ENCODE results near the gene SCRN1.

Gene SCRN1

GRCh38 chr7:30001998-30002397 lies 12.4 kb upstream of the SCRN1 start:
- no peak for DNase-seq
- H4K20me1 ChIP-seq (ENCODE audit: insufficient read depth, low read length) = no peaks in the 10 kb centered on the region
- no peak overlapping the region for H3K4me3 ChIP-seq (ENCODE audit: low read length)
- no peaks in the 10 kb centered on the region for H3K27me3 ChIP-seq (replicated peaks; ENCODE audit: insufficient read depth, low read length)
- H3F3A ChIP-seq (ENCODE audit: insufficient read depth, low read length) = no peaks in the 10 kb centered on the region
- TF ChIP-seq EZH2 (optimal IDR thresholded peaks at IDR 0.05; ENCODE audit: low read depth, low read length) (no peak), CTCF (IDR thresholded peaks at IDR 0.05; ENCODE audit: low read length) (no peak), EZH2phosphoT487 (IDR thresholded peaks at IDR 0.05; ENCODE audit: low read length) (no peak)
- H3K4me2 ChIP-seq (ENCODE audit: low read depth, low read length) = no peak overlapping the region
- no peaks in the 10 kb centered on the region for H3K79me2 ChIP-seq (ENCODE audit: low read length)
- H3K9me2 ChIP-seq (replicated peaks; ENCODE audit: insufficient read depth, low read length) = no peaks in the 10 kb centered on the region
- no peak overlapping the region for H2AFZ ChIP-seq (ENCODE audit: low read length)
- no peak overlapping the region for H3K9ac ChIP-seq (ENCODE audit: low read length)
- H3K4me1 ChIP-seq (ENCODE audit: low read length) = no peaks in the 10 kb centered on the region
- no peaks in the 10 kb centered on the region for H3K36me3 ChIP-seq (replicated peaks; ENCODE audit: insufficient read depth, low read length)
- no peak overlapping the region for H3K27ac ChIP-seq (ENCODE audit: low read length)
- no peaks in the 10 kb centered on the region for H3K9me3 ChIP-seq (replicated peaks; ENCODE audit: insufficient read depth, low read length)

GRCh38 chr7:29998489-29998888 lies 8.9 kb upstream of the SCRN1 start:
- Histone ChIP-seq H2AFZ (ENCODE audit: low read length) (no peak overlapping the region), H3K9ac (ENCODE audit: low read length) (no peak overlapping the region), H3K4me2 (ENCODE audit: low read depth, low read length) (no peak overlapping the region), H3K36me3 (replicated peaks; ENCODE audit: insufficient read depth, low read length) (no peaks in the 10 kb centered on the region), H3K4me1 (ENCODE audit: low read length) (no peaks in the 10 kb centered on the region), H3K9me3 (replicated peaks; ENCODE audit: insufficient read depth, low read length) (no peaks in the 10 kb centered on the region), H4K20me1 (ENCODE audit: insufficient read depth, low read length) (no peaks in the 10 kb centered on the region), H3K27me3 (replicated peaks; ENCODE audit: insufficient read depth, low read length) (no peaks in the 10 kb centered on the region), H3F3A (ENCODE audit: insufficient read depth, low read length) (no peaks in the 10 kb centered on the region), H3K79me2 (ENCODE audit: low read length) (no peaks in the 10 kb centered on the region), H3K4me3 (ENCODE audit: low read length) (no peak overlapping the region), H3K27ac (ENCODE audit: low read length) (no peak overlapping the region), H3K9me2 (replicated peaks; ENCODE audit: insufficient read depth, low read length) (no peaks in the 10 kb centered on the region)
- TF ChIP-seq CTCF (IDR thresholded peaks at IDR 0.05; ENCODE audit: low read length) = no peak
- no peak for TF ChIP-seq EZH2phosphoT487 (IDR thresholded peaks at IDR 0.05; ENCODE audit: low read length)
- TF ChIP-seq EZH2 (optimal IDR thresholded peaks at IDR 0.05; ENCODE audit: low read depth, low read length) = no peak
- no peak for DNase-seq

DNA sequence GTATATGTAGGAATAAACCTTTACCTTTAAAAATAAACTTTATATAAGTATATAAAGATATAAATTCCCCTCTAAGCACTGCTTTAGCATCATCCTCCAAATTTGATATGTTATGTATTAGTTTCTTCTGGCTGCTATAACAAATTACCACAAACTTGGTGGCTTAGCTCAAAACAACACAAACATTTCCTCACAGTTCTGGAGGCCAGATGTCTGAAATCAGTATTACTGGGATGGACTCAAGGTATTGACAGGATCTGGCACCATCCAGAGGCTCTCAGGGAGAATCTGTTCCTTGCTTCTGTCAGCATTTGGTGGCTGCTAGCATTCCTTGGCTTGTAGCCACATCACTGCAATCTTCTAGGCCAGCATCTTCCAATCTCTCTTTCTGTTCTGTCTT lies 6.7 kb upstream of the SCRN1 start:
- no peak overlapping the region for H3K9ac ChIP-seq (ENCODE audit: low read length)
- no peak overlapping the region for H3K27ac ChIP-seq (ENCODE audit: low read length)
- H3K9me3 ChIP-seq (replicated peaks; ENCODE audit: insufficient read depth, low read length) = no peaks in the 10 kb centered on the region
- H3K36me3 ChIP-seq (replicated peaks; ENCODE audit: insufficient read depth, low read length) = no peaks in the 10 kb centered on the region
- H3K27me3 ChIP-seq (replicated peaks; ENCODE audit: insufficient read depth, low read length) = no peaks in the 10 kb centered on the region
- no peak for DNase-seq
- no peaks in the 10 kb centered on the region for H3F3A ChIP-seq (ENCODE audit: insufficient read depth, low read length)
- H3K79me2 ChIP-seq (ENCODE audit: low read length) = no peaks in the 10 kb centered on the region
- no peaks in the 10 kb centered on the region for H3K4me1 ChIP-seq (ENCODE audit: low read length)
- no peak overlapping the region for H3K4me2 ChIP-seq (ENCODE audit: low read depth, low read length)
- TF ChIP-seq EZH2phosphoT487 (IDR thresholded peaks at IDR 0.05; ENCODE audit: low read length) (no peak), CTCF (IDR thresholded peaks at IDR 0.05; ENCODE audit: low read length) (no peak), EZH2 (optimal IDR thresholded peaks at IDR 0.05; ENCODE audit: low read depth, low read length) (no peak)
- no peak overlapping the region for H2AFZ ChIP-seq (ENCODE audit: low read length)
- H4K20me1 ChIP-seq (ENCODE audit: insufficient read depth, low read length) = no peaks in the 10 kb centered on the region
- no peaks in the 10 kb centered on the region for H3K9me2 ChIP-seq (replicated peaks; ENCODE audit: insufficient read depth, low read length)
- no peak overlapping the region for H3K4me3 ChIP-seq (ENCODE audit: low read length)
